Heart left ventricle (tissue), 13 donors: ENCODE measurements around the gene ENOPH1.

Experiments
- POLR2A ChIP-seq, 2 donors: fragments of 450-650 bp; IDR thresholded peaks; one replicate each; pipeline ENCODE4 v1.6.1; 2017; ENCODE audit warnings: antibody characterized with exemption in 2 of 2, mild to moderate bottlenecking in 2 of 2, moderate library complexity in 2 of 2
- TF ChIP-seq, protein P1 (sequence below), 12 donors: fragments of 200-600 bp; sonication (generic) in 4 of 12; IDR thresholded peaks; one replicate each; pipeline versions ENCODE4 v1.5.0 to v1.8.0; 2018 to 2022; ENCODE audit warnings: antibody characterized with exemption in 12 of 12, mild to moderate bottlenecking in 5 of 12
- donor health status: ischemic (EF 13 %, LVEDD 7.1; RV severe dilation, severe dysfunction).
- donor health status: DM: no; HTN: yes; CAD: no.
- donor health status: DM: no; HTN: no; CAD: no.
- donor health status: ischemic (EF 25% LVEDD 6.9; RV normal size, moderate dysfunction).
- donor health status: ischemic (EF 25% LVEDD 5.7; RV mildly dilated, moderate dysfunction).
- donor health status: ischemic (EF 35%, LVEDD 5.7; RV mildly dilated, moderate dysfunction).
- donor health status: nonischemic (EF 11% LVEDD 7.7; RV severe dilation, severe dysfunction).
- donor health status: DM: yes; HTN: yes; CAD: no.
- donor health status: PGD.
- donor health status: ischemic (EF 29% LVEDD 5.4; RV normal size, mild dysfunction).
- donor health status: nonischemic (EF 23%, LVEDD 6.1; RV moderate dilation, normal function).

- TF ChIP-seq, protein P1, sequence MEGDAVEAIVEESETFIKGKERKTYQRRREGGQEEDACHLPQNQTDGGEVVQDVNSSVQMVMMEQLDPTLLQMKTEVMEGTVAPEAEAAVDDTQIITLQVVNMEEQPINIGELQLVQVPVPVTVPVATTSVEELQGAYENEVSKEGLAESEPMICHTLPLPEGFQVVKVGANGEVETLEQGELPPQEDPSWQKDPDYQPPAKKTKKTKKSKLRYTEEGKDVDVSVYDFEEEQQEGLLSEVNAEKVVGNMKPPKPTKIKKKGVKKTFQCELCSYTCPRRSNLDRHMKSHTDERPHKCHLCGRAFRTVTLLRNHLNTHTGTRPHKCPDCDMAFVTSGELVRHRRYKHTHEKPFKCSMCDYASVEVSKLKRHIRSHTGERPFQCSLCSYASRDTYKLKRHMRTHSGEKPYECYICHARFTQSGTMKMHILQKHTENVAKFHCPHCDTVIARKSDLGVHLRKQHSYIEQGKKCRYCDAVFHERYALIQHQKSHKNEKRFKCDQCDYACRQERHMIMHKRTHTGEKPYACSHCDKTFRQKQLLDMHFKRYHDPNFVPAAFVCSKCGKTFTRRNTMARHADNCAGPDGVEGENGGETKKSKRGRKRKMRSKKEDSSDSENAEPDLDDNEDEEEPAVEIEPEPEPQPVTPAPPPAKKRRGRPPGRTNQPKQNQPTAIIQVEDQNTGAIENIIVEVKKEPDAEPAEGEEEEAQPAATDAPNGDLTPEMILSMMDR (IDR thresholded peaks at IDR 0.05): no peak
- TF ChIP-seq POLR2A (IDR thresholded peaks at IDR 0.05): no peak
Observed at GRCh38 chr4:82401600-82401999, 28.8 kb upstream of the ENOPH1 start.
